Measurements from ENCODE around the gene WDPCP.
A peak's percentile ranks its signal among the peaks of the same experiment; 100 is the strongest.
"Not testable (repeated sequence)": the region's sequence is repeated elsewhere in the genome, so short reads cannot be mapped to it uniquely, and the experiment has no call there.

Gene WDPCP

GRCh38 chr2:63078852-63079606 is 509.2 kb downstream of the WDPCP start:
- no peak overlapping the region for H3K4me3 ChIP-seq (ENCODE audit: low read depth, low read length)
- peak; percentile 55 for TF ChIP-seq CTCF (IDR thresholded peaks at IDR 0.05; ENCODE audit: insufficient read depth, low read depth, low read length, missing control alignments)
- peak; percentile 63 for DNase-seq (ENCODE audit: low read depth)

- H3K4me3 ChIP-seq (ENCODE audit: low read depth, low read length); DNase-seq (ENCODE audit: low read depth): not testable (repeated sequence)
These were observed 513.9 kb downstream of the WDPCP start for GRCh38 chr2:63074399-63074798.

GRCh38 chr2:63073994-63074393 is 514.3 kb downstream of the WDPCP start:
- TF ChIP-seq CTCF (IDR thresholded peaks at IDR 0.05; ENCODE audit: insufficient read depth, low read depth, low read length, missing control alignments): no peak
- H3K4me3 ChIP-seq (ENCODE audit: low read depth, low read length): no peak overlapping the region
- no peak for DNase-seq (ENCODE audit: low read depth)

GRCh38 chr2:63071664-63072063 is 516.6 kb downstream of the WDPCP start:
- no peak overlapping the region for H3K4me3 ChIP-seq (ENCODE audit: low read depth, low read length)
- no peak for DNase-seq (ENCODE audit: low read depth)
- no peak for TF ChIP-seq CTCF (IDR thresholded peaks at IDR 0.05; ENCODE audit: insufficient read depth, low read depth, low read length, missing control alignments)

Data from GM12865 (cell line).